SJCRH30 (cell line): ENCODE measurements around the gene ZNF655. TPM values are rescaled to one million over a fixed set of nuclear protein-coding genes. Genes with fewer than 3 reads are reported as not detected.
"Not testable (repeated sequence)": the region's sequence is repeated elsewhere in the genome, so short reads cannot be mapped to it uniquely, and the experiment has no call there.

ENCODE experiments used
- DNase-seq, 2 experiments: peaks; one replicate each; pipeline ENCODE4 v3.0.0-alpha.2; 2015 to 2020
- H3K27ac ChIP-seq: fragments of 250-450 bp; sonication (Bioruptor Pico); 2 replicates; pipeline ENCODE4 v1.5.1; 2020; ENCODE audit warnings: mild to moderate bottlenecking, moderate library complexity
- H3K27me3 ChIP-seq: fragments of 250-450 bp; sonication (Bioruptor Pico); 2 replicates; pipeline ENCODE4 v1.5.1; 2020; ENCODE audit warnings: mild to moderate bottlenecking, moderate library complexity
- H3K36me3 ChIP-seq: fragments of 250-450 bp; sonication (Bioruptor Pico); 2 replicates; pipeline ENCODE4 v1.5.1; 2020; ENCODE audit warnings: mild to moderate bottlenecking, moderate library complexity
- H3K4me1 ChIP-seq: fragments of 250-450 bp; sonication (Bioruptor Pico); 2 replicates; pipeline ENCODE4 v1.5.1; 2020; ENCODE audit warnings: mild to moderate bottlenecking, moderate library complexity
- H3K4me3 ChIP-seq: fragments of 250-450 bp; sonication (Bioruptor Pico); 2 replicates; pipeline ENCODE4 v1.5.1; 2020; ENCODE audit warnings: mild to moderate bottlenecking, moderate library complexity
- H3K9me3 ChIP-seq: fragments of 250-450 bp; sonication (Bioruptor Pico); replicated peaks from 2 replicates; pipeline ENCODE4 v1.5.1; 2020; ENCODE audit warnings: mild to moderate bottlenecking, moderate library complexity
- total RNA-seq: library from RNA; depleted of rRNA; stranded (reverse); fragments of >200 nt; shearing (Covaris generic); gene quantifications from 2 replicates; pipeline ENCODE4 v1.2.3, GENCODE V29; 2014

ZNF655 gene
- total RNA-seq, 1 experiment from 2014 or later = 79.9 TPM

- no peaks in the 10 kb centered on the region for H3K27me3 ChIP-seq
- no peaks in the 10 kb centered on the region for H3K4me1 ChIP-seq
- no peaks in the 10 kb centered on the region for H3K9me3 ChIP-seq
- H3K27ac ChIP-seq = no peak overlapping the region
- DNase-seq = no peak
- no peak overlapping the region for H3K4me3 ChIP-seq
- H3K36me3 ChIP-seq = peaks cover 23% of the 10 kb centered on the region
Measured at GRCh38 chr7:99576251-99576650, 17.8 kb downstream of the ZNF655 start.

GRCh38 chr7:99579281-99579955 is 21.0 kb downstream of the ZNF655 start:
- Histone ChIP-seq H3K4me1 (no peaks in the 10 kb centered on the region), H3K27ac (no peak overlapping the region), H3K27me3 (no peaks in the 10 kb centered on the region), H3K36me3 (no peaks in the 10 kb centered on the region), H3K9me3 (peaks cover 2% of the 10 kb centered on the region; the same call in 1 of the 2 replicates), H3K4me3 (peak overlapping the region; percentile 41)
- DNase-seq = no peak

GRCh38 chr7:99579956-99580777 is 21.7 kb downstream of the ZNF655 start:
- no peaks in the 10 kb centered on the region for H3K27me3 ChIP-seq
- DNase-seq = peak; percentile 32 to 38
- H3K36me3 ChIP-seq = no peaks in the 10 kb centered on the region
- peak overlapping the region; percentile 41 for H3K4me3 ChIP-seq
- no peaks in the 10 kb centered on the region for H3K4me1 ChIP-seq
- H3K27ac ChIP-seq = no peak overlapping the region
- H3K9me3 ChIP-seq = peaks cover 5% of the 10 kb centered on the region; the same call in 1 of the 2 replicates

GRCh38 chr7:99580778-99581332 is 22.4 kb downstream of the ZNF655 start:
- H3K36me3 ChIP-seq, H3K4me1 ChIP-seq, DNase-seq, H3K27ac ChIP-seq, H3K27me3 ChIP-seq, H3K9me3 ChIP-seq: not testable (repeated sequence)
- peak overlapping the region; percentile 41 for H3K4me3 ChIP-seq

- H3K36me3 ChIP-seq = no peaks in the 10 kb centered on the region
- no peaks in the 10 kb centered on the region for H3K4me1 ChIP-seq
- peaks cover 5% of the 10 kb centered on the region; the same call in 1 of the 2 replicates for H3K9me3 ChIP-seq
- DNase-seq = no peak
- H3K27me3 ChIP-seq = no peaks in the 10 kb centered on the region
- H3K4me3 ChIP-seq = no peak overlapping the region
- no peak overlapping the region for H3K27ac ChIP-seq
Measured at GRCh38 chr7:99588868-99589267, 30.4 kb downstream of the ZNF655 start.

GRCh38 chr7:99594948-99595745 is 36.7 kb downstream of the ZNF655 start:
- no peak for DNase-seq
- no peak overlapping the region for H3K4me3 ChIP-seq
- H3K9me3 ChIP-seq = no peaks in the 10 kb centered on the region; the same call in 1 of the 2 replicates
- no peaks in the 10 kb centered on the region for H3K27me3 ChIP-seq
- no peak overlapping the region for H3K27ac ChIP-seq
- no peaks in the 10 kb centered on the region for H3K36me3 ChIP-seq
- no peaks in the 10 kb centered on the region for H3K4me1 ChIP-seq

- Histone ChIP-seq H3K4me3 (no peak overlapping the region), H3K36me3 (no peaks in the 10 kb centered on the region), H3K27me3 (no peaks in the 10 kb centered on the region), H3K27ac (no peak overlapping the region), H3K9me3 (no peaks in the 10 kb centered on the region; the same call in 1 of the 2 replicates), H3K4me1 (no peaks in the 10 kb centered on the region)
- DNase-seq = no peak
Measured at GRCh38 chr7:99596408-99596955, 38.0 kb downstream of the ZNF655 start.

- DNase-seq = no peak
- Histone ChIP-seq H3K27ac (no peak within 1 kb of the TSS), H3K4me1 (no peaks in the 10 kb centered on the region), H3K27me3 (no peaks in the 10 kb centered on the region), H3K4me3 (no peak within 1 kb of the TSS), H3K9me3 (no peaks in the 10 kb centered on the region; the same call in 1 of the 2 replicates), H3K36me3 (no peaks in the 10 kb centered on the region)
Measured at GRCh38 chr7:99597762-99598501, 39.5 kb downstream of the ZNF655 start, which contains the start of gene TMEM225B. Gene TMEM225B, plus strand, starts transcription at chr7:99598267. Its CDS starts 6,122 bp downstream, at chr7:99604389.

GRCh38 chr7:99599836-99600235 is 41.4 kb downstream of the ZNF655 start:
- no peak overlapping the region for H3K4me3 ChIP-seq
- H3K4me1 ChIP-seq = no peaks in the 10 kb centered on the region
- no peak overlapping the region for H3K27ac ChIP-seq
- no peaks in the 10 kb centered on the region for H3K36me3 ChIP-seq
- no peaks in the 10 kb centered on the region for H3K27me3 ChIP-seq
- DNase-seq = no peak
- H3K9me3 ChIP-seq = no peaks in the 10 kb centered on the region; the same call in 1 of the 2 replicates

GRCh38 chr7:99601656-99602310 is 43.3 kb downstream of the ZNF655 start:
- Histone ChIP-seq H3K4me1 (no peaks in the 10 kb centered on the region), H3K27ac (no peak overlapping the region), H3K9me3 (no peaks in the 10 kb centered on the region), H3K4me3 (no peak overlapping the region), H3K36me3 (no peaks in the 10 kb centered on the region), H3K27me3 (no peaks in the 10 kb centered on the region)
- no peak for DNase-seq

GRCh38 chr7:99605527-99605926 is 47.1 kb downstream of the ZNF655 start:
- Histone ChIP-seq H3K27ac (no peak overlapping the region), H3K4me1 (no peaks in the 10 kb centered on the region), H3K36me3 (no peaks in the 10 kb centered on the region), H3K9me3 (no peaks in the 10 kb centered on the region), H3K4me3 (no peak overlapping the region), H3K27me3 (0 out of 2 replicates have a peak, but pooled peaks cover 6% of the 10 kb centered on the region)
- DNase-seq = no peak

- Histone ChIP-seq H3K4me3 (no peak overlapping the region), H3K4me1 (no peaks in the 10 kb centered on the region), H3K36me3 (no peaks in the 10 kb centered on the region), H3K27ac (no peak overlapping the region), H3K9me3 (no peaks in the 10 kb centered on the region), H3K27me3 (0 out of 2 replicates have a peak, but pooled peaks cover 6% of the 10 kb centered on the region)
- no peak for DNase-seq
Measured at GRCh38 chr7:99606531-99606930, 48.1 kb downstream of the ZNF655 start.

- no peak overlapping the region for H3K4me3 ChIP-seq
- no peaks in the 10 kb centered on the region for H3K4me1 ChIP-seq
- no peaks in the 10 kb centered on the region for H3K9me3 ChIP-seq
- no peaks in the 10 kb centered on the region for H3K36me3 ChIP-seq
- DNase-seq = no peak
- 0 out of 2 replicates have a peak, but pooled peaks cover 6% of the 10 kb centered on the region for H3K27me3 ChIP-seq
- H3K27ac ChIP-seq = no peak overlapping the region
Measured at GRCh38 chr7:99607548-99607947, 49.1 kb downstream of the ZNF655 start.
